HG03045 (cell line): Measurements from ENCODE around the gene AURKA.
"Not testable (repeated sequence)": the region's sequence is repeated elsewhere in the genome, so short reads cannot be mapped to it uniquely, and the experiment has no call there.

Source experiments
- ATAC-seq: cut with Tn5 transposase; IDR thresholded peaks from one replicate; pipeline ENCODE4 v1.9.1; 2021; ENCODE audit warnings: mild to moderate bottlenecking, moderate library complexity; ENCODE audit not compliant: unreplicated experiment

Gene AURKA

GRCh38 chr20:56422076-56422823, 30.2 kb upstream of the AURKA start:
- ATAC-seq: no peak

GRCh38 chr20:56420940-56421688, 29.1 kb upstream of the AURKA start:
- ATAC-seq: no peak

GRCh38 chr20:56420028-56420427, 28.0 kb upstream of the AURKA start:
- ATAC-seq: no peak

GRCh38 chr20:56418385-56418861, 26.4 kb upstream of the AURKA start:
- no peak for ATAC-seq

- ATAC-seq: no peak
Observed at GRCh38 chr20:56417911-56418310, 25.9 kb upstream of the AURKA start.

- ATAC-seq: no peak
Observed at GRCh38 chr20:56417402-56417801, 25.4 kb upstream of the AURKA start.

- no peak for ATAC-seq
Observed at GRCh38 chr20:56414842-56415765, 23.1 kb upstream of the AURKA start.

- ATAC-seq: no peak
Observed at GRCh38 chr20:56412949-56413348, 20.9 kb upstream of the AURKA start.

GRCh38 chr20:56412473-56412790, 20.4 kb upstream of the AURKA start:
- no peak for ATAC-seq

GRCh38 chr20:56411759-56412472, 19.9 kb upstream of the AURKA start, which contains the start of gene CASS4:
Gene CASS4, plus strand, starts transcription at chr20:56412260. Its CDS starts 199 bp downstream, at chr20:56412459.
- ATAC-seq: no peak

- not testable (repeated sequence) for ATAC-seq
Observed at GRCh38 chr20:56411287-56411686, 19.3 kb upstream of the AURKA start.

GRCh38 chr20:56409956-56410355, 17.9 kb upstream of the AURKA start:
- no peak for ATAC-seq

- no peak for ATAC-seq
Observed at GRCh38 chr20:56409521-56409920, 17.5 kb upstream of the AURKA start.

- no peak for ATAC-seq
Observed at GRCh38 chr20:56406910-56407309, 14.9 kb upstream of the AURKA start.

- ATAC-seq: not testable (repeated sequence)
Observed at GRCh38 chr20:56405356-56405755, 13.3 kb upstream of the AURKA start.

GRCh38 chr20:56403465-56403864, 11.4 kb upstream of the AURKA start:
- ATAC-seq: no peak

- ATAC-seq: no peak
Observed at GRCh38 chr20:56400001-56400640, 8.1 kb upstream of the AURKA start.

GRCh38 chr20:56395166-56395565, 3.2 kb upstream of the AURKA start:
- no peak for ATAC-seq

GRCh38 chr20:56393653-56394052, 1.6 kb upstream of the AURKA start:
- ATAC-seq: no peak

- no peak for ATAC-seq
Observed at GRCh38 chr20:56392881-56393482, 967 bp upstream of the AURKA start.
